Measurements from ENCODE around the gene RASSF9. TPM values are rescaled to one million over a fixed set of nuclear protein-coding genes. Genes with fewer than 3 reads are reported as not detected.

Gene RASSF9
- total RNA-seq = 3.7 and 4.5 TPM in 2 replicates

GRCh38 chr12:85836197-85837090 is at the start of gene RASSF9:
Gene RASSF9, minus strand, starts transcription at chr12:85836409. Its CDS starts 208 bp downstream, at chr12:85836201.

GRCh38 chr12:85874031-85874461 is 37.8 kb upstream of the RASSF9 start, which contains the start of gene NTS:
Gene NTS, plus strand, starts transcription at chr12:85874295. Its CDS starts 109 bp downstream, at chr12:85874404.

Other genes starting within 250 kb of the RASSF9 start
- gene NTS, start 37.9 kb upstream of the RASSF9 start, total RNA-seq = not detected in 2 replicates

Measured in cardiac ventricle fibroblast (primary cell).